ENCODE measurements around the gene ASIC1. TPM values are rescaled to one million over a fixed set of nuclear protein-coding genes. Genes with fewer than 3 reads are reported as not detected.

The ASIC1 gene
- total RNA-seq, 4 donors from 2014 or later: 0.75 to 3.0 (median 0.81) TPM

DNA sequence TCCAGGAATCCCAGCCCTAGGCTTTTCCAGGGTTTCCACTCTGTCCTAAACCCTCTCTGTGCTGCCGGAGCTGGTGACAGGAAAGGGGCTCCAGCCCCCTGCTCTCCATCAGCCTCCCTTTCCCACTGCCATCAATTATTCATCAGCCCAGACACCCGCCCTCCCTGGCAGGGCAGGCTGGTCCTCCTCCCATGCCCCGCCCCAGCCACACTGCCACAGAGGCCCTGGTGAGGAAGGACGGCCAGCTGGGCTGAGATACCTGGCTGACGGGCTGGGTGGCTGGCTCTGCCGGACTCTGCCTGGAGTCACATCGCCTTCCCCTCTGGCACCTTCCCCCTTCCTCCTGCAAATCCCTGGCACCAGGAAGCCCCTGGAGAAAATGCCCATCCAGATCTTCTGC is 15.8 kb downstream of the ASIC1 start:
- H3K4me3 ChIP-seq: no peak overlapping the region
- H3K4me1 ChIP-seq: peaks cover 3 to 17% (median 6%) of the 10 kb centered on the region in 4 donors
- no peaks in the 10 kb centered on the region for H3K27me3 ChIP-seq
- 59% methylated on average over 7 of the region's 7 CpGs; no CpG with 5 or more reads in 1 of the 2 donors for WGBS, 2 donors (ENCODE audit: low coverage in 1 of 2)
- no peaks in the 10 kb centered on the region for H3K36me3 ChIP-seq
- in situ Hi-C loops (cut with MboI; ENCODE audit: low pct_ligation_motif_present in 1 of 4, low pct_unique_long_range_greater_than_20kb in 1 of 4, low sequenced_read_pairs in 3 of 4): loop anchor here in 2 of 4 donors (5.0 to 25.0 kb wide), 2 partner anchors 106 to 211 kb away; no protein-coding TSS in a partner anchor
- TF ChIP-seq POLR2A (IDR thresholded peaks at IDR 0.05) (no peak), POLR2AphosphoS5 (IDR thresholded peaks at IDR 0.05) (no peak), EP300 (IDR thresholded peaks at IDR 0.05; ENCODE audit: low read depth) (no peak)
- TF ChIP-seq, protein P1, sequence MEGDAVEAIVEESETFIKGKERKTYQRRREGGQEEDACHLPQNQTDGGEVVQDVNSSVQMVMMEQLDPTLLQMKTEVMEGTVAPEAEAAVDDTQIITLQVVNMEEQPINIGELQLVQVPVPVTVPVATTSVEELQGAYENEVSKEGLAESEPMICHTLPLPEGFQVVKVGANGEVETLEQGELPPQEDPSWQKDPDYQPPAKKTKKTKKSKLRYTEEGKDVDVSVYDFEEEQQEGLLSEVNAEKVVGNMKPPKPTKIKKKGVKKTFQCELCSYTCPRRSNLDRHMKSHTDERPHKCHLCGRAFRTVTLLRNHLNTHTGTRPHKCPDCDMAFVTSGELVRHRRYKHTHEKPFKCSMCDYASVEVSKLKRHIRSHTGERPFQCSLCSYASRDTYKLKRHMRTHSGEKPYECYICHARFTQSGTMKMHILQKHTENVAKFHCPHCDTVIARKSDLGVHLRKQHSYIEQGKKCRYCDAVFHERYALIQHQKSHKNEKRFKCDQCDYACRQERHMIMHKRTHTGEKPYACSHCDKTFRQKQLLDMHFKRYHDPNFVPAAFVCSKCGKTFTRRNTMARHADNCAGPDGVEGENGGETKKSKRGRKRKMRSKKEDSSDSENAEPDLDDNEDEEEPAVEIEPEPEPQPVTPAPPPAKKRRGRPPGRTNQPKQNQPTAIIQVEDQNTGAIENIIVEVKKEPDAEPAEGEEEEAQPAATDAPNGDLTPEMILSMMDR (IDR thresholded peaks at IDR 0.05): no peak
- H3K9me3 ChIP-seq: no peaks in the 10 kb centered on the region
- intact Hi-C loops (cut with DNase I; ENCODE audit: low total_unique reads): loop anchor here (5.0 kb wide), 1 partner anchor 106 kb away; no protein-coding TSS in a partner anchor
- DNase-seq: no peak
- no peak overlapping the region for H3K27ac ChIP-seq

DNA sequence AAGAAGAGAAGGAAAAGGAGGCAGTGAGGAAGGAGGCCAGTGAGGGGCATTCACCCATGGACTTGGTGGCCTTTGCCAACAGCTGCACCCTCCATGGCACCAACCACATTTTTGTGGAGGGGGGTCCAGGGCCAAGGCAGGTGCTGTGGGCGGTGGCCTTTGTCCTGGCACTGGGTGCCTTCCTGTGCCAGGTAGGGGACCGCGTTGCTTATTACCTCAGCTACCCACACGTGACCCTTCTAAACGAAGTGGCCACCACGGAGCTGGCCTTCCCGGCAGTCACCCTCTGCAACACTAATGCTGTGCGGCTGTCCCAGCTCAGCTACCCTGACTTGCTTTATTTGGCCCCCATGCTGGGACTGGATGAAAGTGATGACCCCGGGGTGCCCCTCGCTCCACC is 16.3 kb downstream of the ASIC1 start:
- 80% methylated on average over 10 of the region's 10 CpGs; no CpG with 5 or more reads in 1 of the 2 donors for WGBS, 2 donors (ENCODE audit: low coverage in 1 of 2)
- TF ChIP-seq, protein P1 (IDR thresholded peaks at IDR 0.05): no peak
- no peak for TF ChIP-seq POLR2A (IDR thresholded peaks at IDR 0.05)
- TF ChIP-seq POLR2AphosphoS5 (IDR thresholded peaks at IDR 0.05): no peak
- no peak for TF ChIP-seq EP300 (IDR thresholded peaks at IDR 0.05; ENCODE audit: low read depth)
- no peaks in the 10 kb centered on the region for H3K9me3 ChIP-seq
- no peaks in the 10 kb centered on the region for H3K36me3 ChIP-seq
- no peak for DNase-seq
- peaks cover 3 to 17% (median 6%) of the 10 kb centered on the region in 4 donors for H3K4me1 ChIP-seq
- intact Hi-C loops (cut with DNase I; ENCODE audit: low total_unique reads): loop anchor here (5.0 kb wide), 1 partner anchor 106 kb away; no protein-coding TSS in a partner anchor
- no peak overlapping the region for H3K27ac ChIP-seq
- H3K4me3 ChIP-seq: no peak overlapping the region
- no peaks in the 10 kb centered on the region for H3K27me3 ChIP-seq
- in situ Hi-C loops (cut with MboI; ENCODE audit: low pct_ligation_motif_present in 1 of 4, low pct_unique_long_range_greater_than_20kb in 1 of 4, low sequenced_read_pairs in 3 of 4): loop anchor here in 2 of 4 donors (5.0 to 25.0 kb wide), 2 partner anchors 106 to 211 kb away; no protein-coding TSS in a partner anchor

DNA sequence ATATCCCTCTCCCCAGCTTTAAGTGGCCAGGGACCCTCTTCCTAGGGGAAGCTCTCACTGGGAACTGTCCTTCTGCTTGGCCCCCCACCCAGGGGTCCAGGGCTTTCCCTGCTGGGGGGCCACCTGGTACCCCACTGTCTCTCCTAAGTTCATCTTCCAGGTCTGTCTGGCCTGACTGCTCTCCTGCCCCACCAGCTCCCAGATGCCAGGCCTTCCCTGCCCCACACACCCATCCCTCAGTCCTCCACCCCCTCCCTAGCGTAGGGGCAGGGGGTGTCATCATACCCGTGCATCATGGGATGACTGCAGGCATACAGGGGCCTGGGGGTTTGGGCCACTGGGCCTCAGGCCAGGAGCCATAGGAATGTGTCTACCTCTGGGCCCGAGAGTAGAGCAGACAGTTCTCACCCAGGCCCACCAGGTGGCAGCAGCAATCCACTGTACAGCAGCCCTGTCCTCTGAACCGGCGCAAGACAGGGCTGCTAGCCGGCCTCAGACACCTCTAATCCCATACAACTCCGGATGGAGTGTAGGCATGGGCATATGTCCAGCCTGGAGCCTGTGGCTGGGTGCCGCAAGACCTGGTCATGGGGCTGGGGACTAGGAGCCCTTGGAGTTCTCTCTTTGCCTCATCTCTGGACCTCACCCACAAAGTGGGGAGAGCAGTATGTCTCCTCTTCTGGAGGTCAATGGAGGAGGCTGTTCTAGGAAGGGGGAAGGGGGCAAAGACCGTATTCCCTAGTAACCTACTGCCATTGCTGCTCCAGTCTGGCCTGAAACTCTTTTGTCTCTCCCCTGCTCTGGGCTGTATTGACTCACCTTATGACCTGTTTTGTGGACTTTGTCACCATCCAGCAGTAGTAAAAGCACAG is 17.8 kb downstream of the ASIC1 start:
- H3K36me3 ChIP-seq: no peaks in the 10 kb centered on the region
- peak overlapping the region in 1 of 4 donors; percentile 29 for H3K27ac ChIP-seq
- in situ Hi-C loops (cut with MboI; ENCODE audit: low pct_ligation_motif_present in 1 of 4, low pct_unique_long_range_greater_than_20kb in 1 of 4, low sequenced_read_pairs in 3 of 4) (loop anchor here in 3 of 4 donors (5.0 to 25.0 kb wide), 4 partner anchors 108 to 237 kb away; no protein-coding TSS in a partner anchor), intact Hi-C loops (cut with DNase I; ENCODE audit: low total_unique reads) (loop anchor here (5.0 kb wide), 2 partner anchors 102 to 108 kb away; no protein-coding TSS in a partner anchor)
- DNase-seq: peak; percentile 89
- no peak for TF ChIP-seq POLR2AphosphoS5 (IDR thresholded peaks at IDR 0.05)
- TF ChIP-seq, protein P1 (IDR thresholded peaks at IDR 0.05): peak; percentile 89 to 94 (median 93)
- H3K4me1 ChIP-seq: peaks cover 3 to 16% (median 6%) of the 10 kb centered on the region in 4 donors
- H3K9me3 ChIP-seq: no peaks in the 10 kb centered on the region
- no peaks in the 10 kb centered on the region for H3K27me3 ChIP-seq
- H3K4me3 ChIP-seq: no peak overlapping the region
- 7% methylated on average over 9 of the region's 9 CpGs; no CpG with 5 or more reads in 1 of the 2 donors for WGBS, 2 donors (ENCODE audit: low coverage in 1 of 2)

DNA sequence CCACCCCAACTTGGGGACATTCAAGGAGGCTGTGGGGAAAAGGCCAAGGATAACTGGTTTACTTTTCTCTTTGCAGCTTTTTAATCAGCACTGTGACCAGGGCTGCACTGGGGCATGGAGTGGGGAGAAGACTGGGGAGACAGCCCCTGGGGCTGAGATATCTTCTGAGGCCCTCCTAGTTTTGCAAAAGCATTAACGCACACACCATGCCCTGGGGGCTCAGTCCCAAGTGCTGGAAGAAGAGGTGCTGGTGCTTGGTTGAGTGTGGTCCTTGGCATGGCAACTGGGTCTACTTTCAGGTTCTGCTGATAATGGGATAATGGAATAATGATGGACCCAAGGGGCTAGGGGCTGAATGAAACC is 18.4 kb downstream of the ASIC1 start:
- H3K27ac ChIP-seq: no peak overlapping the region
- intact Hi-C loops (cut with DNase I; ENCODE audit: low total_unique reads): loop anchor here (5.0 kb wide), 1 partner anchor 102 kb away; no protein-coding TSS in a partner anchor
- TF ChIP-seq, protein P1 (IDR thresholded peaks at IDR 0.05): no peak
- TF ChIP-seq POLR2A (IDR thresholded peaks at IDR 0.05): no peak
- no peak for TF ChIP-seq POLR2AphosphoS5 (IDR thresholded peaks at IDR 0.05)
- no peak for TF ChIP-seq EP300 (IDR thresholded peaks at IDR 0.05; ENCODE audit: low read depth)
- H3K4me3 ChIP-seq: no peak overlapping the region
- 100% methylated on average over 1 of the region's 1 CpG; no CpG with 5 or more reads in 1 of the 2 donors for WGBS, 2 donors (ENCODE audit: low coverage in 1 of 2)
- no peak for DNase-seq
- H3K4me1 ChIP-seq: peaks cover 3 to 10% (median 6%) of the 10 kb centered on the region in 4 donors
- no peaks in the 10 kb centered on the region for H3K27me3 ChIP-seq
- no peaks in the 10 kb centered on the region for H3K36me3 ChIP-seq
- no peaks in the 10 kb centered on the region for H3K9me3 ChIP-seq
- in situ Hi-C loops (cut with MboI; ENCODE audit: low pct_ligation_motif_present in 1 of 4, low pct_unique_long_range_greater_than_20kb in 1 of 4, low sequenced_read_pairs in 3 of 4): loop anchor here in 3 of 4 donors (25.0 kb wide), 2 partner anchors 112 to 237 kb away; no protein-coding TSS in a partner anchor
